HepG2 (cell line): ENCODE data around the gene AGRP. TPM values are rescaled to one million over a fixed set of nuclear protein-coding genes. Genes with fewer than 3 reads are reported as not detected.

Experiments
- DPF2 ChIP-seq: sonication (generic); formaldehyde crosslinking; IDR thresholded peaks from 2 replicates; pipeline ENCODE4 v1.4.0; 2020; ENCODE audit warnings: mild to moderate bottlenecking, low read depth, missing genetic modification reagents, borderline replicate concordance
- EHMT2 ChIP-seq: fragments of 200-600 bp; sonication (generic); IDR thresholded peaks from 2 replicates; pipeline ENCODE4 v1.7.0; 2017; ENCODE audit warnings: antibody characterized with exemption, low read depth, low read length, borderline replicate concordance
- ELF4 ChIP-seq: sonication (generic); formaldehyde crosslinking; IDR thresholded peaks from 2 replicates; pipeline ENCODE4 v1.5.0; 2020; ENCODE audit warnings: missing genetic modification reagents, mild to moderate bottlenecking, moderate library complexity, borderline replicate concordance
- HNF4A ChIP-seq: sonication (generic); formaldehyde crosslinking; IDR thresholded peaks from 2 replicates; pipeline ENCODE4 v1.4.0; 2020; ENCODE audit warnings: missing genetic modification reagents
- HNF4G ChIP-seq, 2 experiments: sonication (generic) in 1 of 2; formaldehyde crosslinking in 1 of 2; IDR thresholded peaks; 2 replicates each; pipeline versions ENCODE4 v1.4.0 to v1.6.1; 2011 to 2020; ENCODE audit warnings: borderline replicate concordance in 2 of 2, low read depth in 2 of 2, mild to moderate bottlenecking in 2 of 2, low read length in 1 of 2, missing genetic modification reagents in 1 of 2, moderate library complexity in 1 of 2
- HOXD1 ChIP-seq: sonication (generic); formaldehyde crosslinking; IDR thresholded peaks from 2 replicates; pipeline ENCODE4 v1.5.0; 2020; ENCODE audit warnings: missing genetic modification reagents
- MEIS1 ChIP-seq: sonication (generic); formaldehyde crosslinking; IDR thresholded peaks from 2 replicates; pipeline ENCODE4 v1.9.0; 2021; ENCODE audit warnings: mild to moderate bottlenecking, missing genetic modification reagents, moderate library complexity, borderline replicate concordance
- NONO ChIP-seq, 2 experiments: fragments of 450-650 bp in 1 of 2; sonication (generic) in 1 of 2; formaldehyde crosslinking in 1 of 2; IDR thresholded peaks in 1 of 2; conservative IDR thresholded peaks in 1 of 2; 2 replicates each; pipeline versions ENCODE4 v1.6.1 to v1.8.0; 2017 to 2022; ENCODE audit warnings: mild to moderate bottlenecking in 1 of 2, missing genetic modification reagents in 1 of 2, moderate library complexity in 1 of 2
- POLR2G ChIP-seq: fragments of 200-400 bp; formaldehyde crosslinking; IDR thresholded peaks from 2 replicates; pipeline ENCODE4 v1.6.1; 2018; ENCODE audit warnings: mild to moderate bottlenecking, low read depth, low read length, moderate library complexity
- RAD21 ChIP-seq: fragments of 450-650 bp; formaldehyde crosslinking; IDR thresholded peaks from 2 replicates; pipeline ENCODE4 v1.5.0; 2020; ENCODE audit warnings: mild to moderate bottlenecking
- SPEN ChIP-seq: sonication (generic); formaldehyde crosslinking; IDR thresholded peaks from 2 replicates; pipeline ENCODE4 v1.5.1; 2020; ENCODE audit warnings: low read depth, mild to moderate bottlenecking, missing genetic modification reagents
- TP53 ChIP-seq: sonication (generic); formaldehyde crosslinking; conservative IDR thresholded peaks from 2 replicates; pipeline ENCODE4 v1.4.0; 2020; ENCODE audit warnings: missing genetic modification reagents
- ZKSCAN8 ChIP-seq: IDR thresholded peaks from 2 replicates; pipeline ENCODE4 v1.6.1; 2016; ENCODE audit warnings: borderline replicate concordance, missing genetic modification reagents, missing compliant biosample characterization
- ZMYM4 ChIP-seq: sonication (generic); formaldehyde crosslinking; IDR thresholded peaks from 2 replicates; pipeline ENCODE4 v1.8.1; 2023; ENCODE audit warnings: mild to moderate bottlenecking, missing genetic modification reagents
- ZNF256 ChIP-seq: sonication (generic); formaldehyde crosslinking; conservative IDR thresholded peaks from 2 replicates; pipeline ENCODE4 v1.4.0; 2020; ENCODE audit warnings: missing genetic modification reagents
- ZNF331 ChIP-seq: sonication (generic); formaldehyde crosslinking; IDR thresholded peaks from 2 replicates; pipeline ENCODE4 v1.4.0; 2020; ENCODE audit warnings: missing genetic modification reagents
- ZNF44 ChIP-seq: sonication (generic); formaldehyde crosslinking; IDR thresholded peaks from 2 replicates; pipeline ENCODE4 v1.5.1; 2020; ENCODE audit warnings: mild to moderate bottlenecking, missing genetic modification reagents
- ZNF550 ChIP-seq: sonication (generic); formaldehyde crosslinking; IDR thresholded peaks from 2 replicates; pipeline ENCODE4 v1.4.0; 2020; ENCODE audit warnings: mild to moderate bottlenecking, missing genetic modification reagents, borderline replicate concordance
- ZNF674 ChIP-seq: sonication (generic); formaldehyde crosslinking; IDR thresholded peaks from 2 replicates; pipeline ENCODE4 v1.5.0; 2020; ENCODE audit warnings: low read depth, mild to moderate bottlenecking, missing genetic modification reagents
- ZNF724P ChIP-seq: sonication (generic); formaldehyde crosslinking; IDR thresholded peaks from 2 replicates; pipeline ENCODE4 v1.8.0; 2022; ENCODE audit warnings: missing genetic modification reagents, borderline replicate concordance
- ZNF772 ChIP-seq: sonication (generic); formaldehyde crosslinking; IDR thresholded peaks from 2 replicates; pipeline ENCODE4 v1.5.0; 2020; ENCODE audit warnings: mild to moderate bottlenecking, missing genetic modification reagents
- ZSCAN21 ChIP-seq: sonication (generic); formaldehyde crosslinking; IDR thresholded peaks from 2 replicates; pipeline ENCODE4 v1.8.0; 2022; ENCODE audit warnings: mild to moderate bottlenecking, missing genetic modification reagents, moderate library complexity, borderline replicate concordance
- polyA plus RNA-seq, 8 experiments: library from polyadenylated mRNA; depleted of rRNA in 3 of 8; stranded (reverse) in 7 of 8; unstranded in 1 of 8; fragments of >200 nt; fragmentation: Illumina TruSeq in 4 of 8; extraction: Trizol in 4 of 8; gene quantifications; 2 replicates each; pipeline versions ENCODE4 v1.2.1 to v1.2.3, GENCODE V29; 2011 to 2016; ENCODE audit warnings: low read depth in 4 of 8, missing spikeins in 1 of 8, mixed read lengths in 1 of 8; ENCODE audit not compliant: insufficient read depth in 1 of 8
- total RNA-seq, 5 experiments: library from RNA; depleted of rRNA; stranded (reverse); fragments of >200 nt; fragmentation: Illumina TruSeq; extraction: Trizol; gene quantifications; 2 replicates each; pipeline ENCODE4 v1.2.3, GENCODE V29; 2016; ENCODE audit warnings: low read depth in 1 of 5
- TF ChIP-seq, protein P1 (sequence below): IDR thresholded peaks from 2 replicates; pipeline ENCODE4 v1.6.1; 2018; ENCODE audit warnings: missing genetic modification reagents, mild to moderate bottlenecking, missing compliant biosample characterization
- TF ChIP-seq, protein P2 (sequence below): sonication (generic); formaldehyde crosslinking; IDR thresholded peaks from 2 replicates; pipeline ENCODE4 v1.4.0; 2020; ENCODE audit warnings: missing genetic modification reagents
- TF ChIP-seq, protein P3 (sequence below): sonication (generic); formaldehyde crosslinking; IDR thresholded peaks from 2 replicates; pipeline ENCODE4 v1.5.0; 2020; ENCODE audit warnings: missing genetic modification reagents

The AGRP gene
- total and polyA plus RNA-seq, 2 of the 13 experiments (the other 11 are each of a cell fraction or from before 2014, with no cell fraction given) = not detected

DNA sequence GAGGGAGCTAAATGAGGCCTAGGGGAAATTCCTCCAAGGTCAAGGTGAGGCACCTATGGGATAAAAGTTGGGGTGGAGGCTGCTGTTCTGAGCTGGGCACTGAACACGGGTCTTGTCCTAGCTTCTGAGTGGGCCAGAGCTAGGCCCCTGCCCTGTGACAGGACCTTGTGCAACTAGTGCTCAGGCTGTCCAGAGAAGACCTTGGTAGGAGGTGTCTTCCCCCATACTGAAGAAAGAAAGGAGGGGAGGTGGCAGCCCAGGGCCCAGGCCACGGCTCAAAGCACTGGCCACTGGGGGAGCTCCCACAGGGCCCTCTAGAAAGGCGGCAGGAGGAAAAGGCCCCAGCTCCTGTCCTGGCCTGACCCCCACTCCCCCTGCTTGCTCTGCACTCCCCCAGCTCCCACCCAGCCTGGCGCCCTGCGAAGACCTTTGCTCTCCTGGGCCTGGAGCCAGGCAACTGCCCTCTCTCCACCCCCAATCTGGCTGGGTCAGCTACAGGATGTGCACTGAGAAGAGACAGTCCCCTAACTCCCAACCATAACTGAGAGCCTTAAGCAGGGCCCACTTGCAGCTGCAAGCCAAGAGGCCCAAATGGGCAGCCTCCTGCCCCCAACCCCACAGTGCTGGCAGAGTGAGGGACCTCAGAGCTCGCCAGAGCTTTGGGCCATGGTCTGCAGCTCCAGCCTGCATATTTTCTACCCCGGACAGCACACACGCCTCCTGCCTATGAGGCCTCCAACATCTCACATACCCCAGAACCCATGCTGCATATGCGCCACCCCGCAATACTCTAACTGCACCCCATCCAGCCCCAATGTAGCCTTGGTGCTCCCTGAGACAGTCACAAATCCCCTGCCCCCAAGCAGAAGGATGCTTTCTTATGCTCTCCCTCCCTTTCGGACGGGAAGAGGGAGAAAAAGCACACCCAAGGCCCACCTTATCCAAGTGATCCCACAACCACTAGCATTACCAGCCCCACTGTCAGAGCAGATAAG lies 37.1 kb downstream of the AGRP start (continued):
- TF ChIP-seq TP53 (CRISPR knock-in tag) = 0 out of 2 replicates have a peak, but pooled peaks have one; percentile 58
- TF ChIP-seq ZNF674 (CRISPR knock-in tag) = no peak
- TF ChIP-seq ZMYM4 (CRISPR knock-in tag) = peak; percentile 80
- TF ChIP-seq EHMT2 = no peak; the same call in 1 of the 2 replicates
- no peak for TF ChIP-seq HOXD1 (CRISPR knock-in tag)
- peak; percentile 56 for TF ChIP-seq RAD21
- TF ChIP-seq NONO (IDR thresholded peaks at IDR 0.05) = no peak
- TF ChIP-seq NONO (CRISPR knock-in tag; conservative IDR thresholded peaks at IDR 0.05) = peak; percentile 83; the same call in 1 of the 2 replicates
- no peak for TF ChIP-seq ZKSCAN8 (CRISPR knock-in tag)
- peak; percentile 83; the same call in 1 of the 2 replicates for TF ChIP-seq ZNF724P
- TF ChIP-seq SPEN (CRISPR knock-in tag) = peak; percentile 69
- peak; percentile 53; the same call in 1 of the 2 replicates for TF ChIP-seq ZNF331 (CRISPR knock-in tag)
- TF ChIP-seq HNF4A (CRISPR knock-in tag) = peak; percentile 94
- TF ChIP-seq ZNF550 (CRISPR knock-in tag) = 0 out of 2 replicates have a peak, but pooled peaks have one; percentile 25
- TF ChIP-seq POLR2G = peak; percentile 67; the same call in 1 of the 2 replicates
- TF ChIP-seq ELF4 (CRISPR knock-in tag) = no peak
- TF ChIP-seq ZNF256 (CRISPR knock-in tag) = no peak
- TF ChIP-seq ZNF772 (CRISPR knock-in tag) = peak; percentile 93
- TF ChIP-seq ZNF44 (CRISPR knock-in tag) = no peak
- no peak; the same call in 1 of the 2 replicates for TF ChIP-seq MEIS1
- TF ChIP-seq, protein P1, sequence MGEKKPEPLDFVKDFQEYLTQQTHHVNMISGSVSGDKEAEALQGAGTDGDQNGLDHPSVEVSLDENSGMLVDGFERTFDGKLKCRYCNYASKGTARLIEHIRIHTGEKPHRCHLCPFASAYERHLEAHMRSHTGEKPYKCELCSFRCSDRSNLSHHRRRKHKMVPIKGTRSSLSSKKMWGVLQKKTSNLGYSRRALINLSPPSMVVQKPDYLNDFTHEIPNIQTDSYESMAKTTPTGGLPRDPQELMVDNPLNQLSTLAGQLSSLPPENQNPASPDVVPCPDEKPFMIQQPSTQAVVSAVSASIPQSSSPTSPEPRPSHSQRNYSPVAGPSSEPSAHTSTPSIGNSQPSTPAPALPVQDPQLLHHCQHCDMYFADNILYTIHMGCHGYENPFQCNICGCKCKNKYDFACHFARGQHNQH = peak; percentile 75; the same call in 1 of the 2 replicates
- peak; percentile 100 for TF ChIP-seq HNF4G (IDR thresholded peaks at IDR 0.05; ENCODE audit: borderline replicate concordance, low read depth, low read length)
- TF ChIP-seq HNF4G (CRISPR knock-in tag; IDR thresholded peaks at IDR 0.05; ENCODE audit: borderline replicate concordance, low read depth) = peak; percentile 98
- peak; percentile 88 for TF ChIP-seq DPF2
- TF ChIP-seq ZSCAN21 = peak; percentile 73; the same call in 1 of the 2 replicates
- TF ChIP-seq, protein P2, sequence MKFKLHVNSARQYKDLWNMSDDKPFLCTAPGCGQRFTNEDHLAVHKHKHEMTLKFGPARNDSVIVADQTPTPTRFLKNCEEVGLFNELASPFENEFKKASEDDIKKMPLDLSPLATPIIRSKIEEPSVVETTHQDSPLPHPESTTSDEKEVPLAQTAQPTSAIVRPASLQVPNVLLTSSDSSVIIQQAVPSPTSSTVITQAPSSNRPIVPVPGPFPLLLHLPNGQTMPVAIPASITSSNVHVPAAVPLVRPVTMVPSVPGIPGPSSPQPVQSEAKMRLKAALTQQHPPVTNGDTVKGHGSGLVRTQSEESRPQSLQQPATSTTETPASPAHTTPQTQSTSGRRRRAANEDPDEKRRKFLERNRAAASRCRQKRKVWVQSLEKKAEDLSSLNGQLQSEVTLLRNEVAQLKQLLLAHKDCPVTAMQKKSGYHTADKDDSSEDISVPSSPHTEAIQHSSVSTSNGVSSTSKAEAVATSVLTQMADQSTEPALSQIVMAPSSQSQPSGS (CRISPR knock-in tag) = 0 out of 2 replicates have a peak, but pooled peaks have one; percentile 49
- TF ChIP-seq, protein P3, sequence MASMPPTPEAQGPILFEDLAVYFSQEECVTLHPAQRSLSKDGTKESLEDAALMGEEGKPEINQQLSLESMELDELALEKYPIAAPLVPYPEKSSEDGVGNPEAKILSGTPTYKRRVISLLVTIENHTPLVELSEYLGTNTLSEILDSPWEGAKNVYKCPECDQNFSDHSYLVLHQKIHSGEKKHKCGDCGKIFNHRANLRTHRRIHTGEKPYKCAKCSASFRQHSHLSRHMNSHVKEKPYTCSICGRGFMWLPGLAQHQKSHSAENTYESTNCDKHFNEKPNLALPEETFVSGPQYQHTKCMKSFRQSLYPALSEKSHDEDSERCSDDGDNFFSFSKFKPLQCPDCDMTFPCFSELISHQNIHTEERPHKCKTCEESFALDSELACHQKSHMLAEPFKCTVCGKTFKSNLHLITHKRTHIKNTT (CRISPR knock-in tag) = no peak
